PFSK-1 (cell line): Measurements from ENCODE around the gene GP1BA.
A peak's percentile ranks its signal among the peaks of the same experiment; 100 is the strongest.

Experiments
- POLR2AphosphoS5 ChIP-seq: IDR thresholded peaks from 2 replicates; pipeline ENCODE4 v1.6.1; 2012; ENCODE audit warnings: low read depth, mild to moderate bottlenecking, control low read depth, low read length, moderate library complexity
- TF ChIP-seq, protein P1 (sequence below), 2 experiments: IDR thresholded peaks; 2 replicates each; pipeline versions ENCODE4 v1.6.1 to v1.8.0; 2011 to 2012; ENCODE audit warnings: low read depth in 2 of 2, low read length in 2 of 2, control low read depth in 1 of 2, inconsistent platforms in 1 of 2, mild to moderate bottlenecking in 1 of 2, moderate library complexity in 1 of 2; ENCODE audit not compliant: insufficient read depth in 1 of 2

DNA sequence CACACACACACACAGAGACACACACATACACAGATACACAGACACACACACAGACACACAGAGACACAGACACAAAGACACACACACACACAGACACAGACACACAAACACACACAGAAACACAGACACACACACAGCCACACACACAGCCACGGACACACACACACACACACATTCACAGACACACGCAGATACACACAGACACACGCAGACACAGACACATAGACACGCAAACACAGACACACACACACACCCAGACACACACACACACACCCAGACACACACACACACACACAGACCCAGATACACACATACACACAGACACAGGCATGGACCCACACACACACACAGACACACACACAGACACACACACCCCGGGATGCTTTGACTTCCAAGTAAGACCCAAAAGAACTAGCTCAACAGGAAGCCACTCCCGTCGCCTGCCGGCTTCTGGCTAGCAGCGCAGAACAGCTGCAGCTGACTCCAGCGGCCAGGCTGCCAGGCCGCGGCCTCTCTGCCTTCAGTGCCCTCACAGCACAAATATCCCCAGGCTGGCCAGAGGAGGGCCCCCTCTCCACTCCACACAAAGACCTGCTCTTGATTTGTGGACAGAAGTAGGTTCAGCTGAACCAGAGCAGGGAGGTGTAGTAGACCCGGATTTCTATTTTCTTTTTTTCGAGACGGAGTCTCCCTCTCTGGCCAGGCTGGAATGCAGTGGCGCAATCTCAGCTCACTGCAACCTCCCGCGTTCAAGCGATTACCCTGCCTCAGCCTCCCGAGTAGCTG lies 23.2 kb upstream of the GP1BA start:
- TF ChIP-seq, protein P1, sequence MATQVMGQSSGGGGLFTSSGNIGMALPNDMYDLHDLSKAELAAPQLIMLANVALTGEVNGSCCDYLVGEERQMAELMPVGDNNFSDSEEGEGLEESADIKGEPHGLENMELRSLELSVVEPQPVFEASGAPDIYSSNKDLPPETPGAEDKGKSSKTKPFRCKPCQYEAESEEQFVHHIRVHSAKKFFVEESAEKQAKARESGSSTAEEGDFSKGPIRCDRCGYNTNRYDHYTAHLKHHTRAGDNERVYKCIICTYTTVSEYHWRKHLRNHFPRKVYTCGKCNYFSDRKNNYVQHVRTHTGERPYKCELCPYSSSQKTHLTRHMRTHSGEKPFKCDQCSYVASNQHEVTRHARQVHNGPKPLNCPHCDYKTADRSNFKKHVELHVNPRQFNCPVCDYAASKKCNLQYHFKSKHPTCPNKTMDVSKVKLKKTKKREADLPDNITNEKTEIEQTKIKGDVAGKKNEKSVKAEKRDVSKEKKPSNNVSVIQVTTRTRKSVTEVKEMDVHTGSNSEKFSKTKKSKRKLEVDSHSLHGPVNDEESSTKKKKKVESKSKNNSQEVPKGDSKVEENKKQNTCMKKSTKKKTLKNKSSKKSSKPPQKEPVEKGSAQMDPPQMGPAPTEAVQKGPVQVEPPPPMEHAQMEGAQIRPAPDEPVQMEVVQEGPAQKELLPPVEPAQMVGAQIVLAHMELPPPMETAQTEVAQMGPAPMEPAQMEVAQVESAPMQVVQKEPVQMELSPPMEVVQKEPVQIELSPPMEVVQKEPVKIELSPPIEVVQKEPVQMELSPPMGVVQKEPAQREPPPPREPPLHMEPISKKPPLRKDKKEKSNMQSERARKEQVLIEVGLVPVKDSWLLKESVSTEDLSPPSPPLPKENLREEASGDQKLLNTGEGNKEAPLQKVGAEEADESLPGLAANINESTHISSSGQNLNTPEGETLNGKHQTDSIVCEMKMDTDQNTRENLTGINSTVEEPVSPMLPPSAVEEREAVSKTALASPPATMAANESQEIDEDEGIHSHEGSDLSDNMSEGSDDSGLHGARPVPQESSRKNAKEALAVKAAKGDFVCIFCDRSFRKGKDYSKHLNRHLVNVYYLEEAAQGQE (IDR thresholded peaks at IDR 0.05; ENCODE audit: insufficient read depth in 1 of 2, low read depth in 2 of 2, low read length in 2 of 2) = peak in 1 of 2 experiments; percentile 6; a peak in 1 of 4 replicates
- no peak; the same call in 1 of the 2 replicates for TF ChIP-seq POLR2AphosphoS5
